Body of pancreas (tissue), 4 donors: Measurements from ENCODE around the gene MESP1. TPM values are rescaled to one million over a fixed set of nuclear protein-coding genes. Genes with fewer than 3 reads are reported as not detected.
A peak's percentile ranks its signal among the peaks of the same experiment; 100 is the strongest.

ENCODE experiments used
- ATAC-seq: fragments of 150-250 bp; one replicate; pipeline ENCODE4 v1.9.1; 2016
- DNase-seq, 4 donors: peaks; one replicate each; pipeline ENCODE4 v3.0.0-alpha.2; 2019
- H3K27ac ChIP-seq, 4 donors: fragments of 200-600 bp; sonication (generic); 1 replicate in 3 of 4; 2 replicates in 1 of 4; pipeline versions ENCODE4 v1.5.1 to v1.6.1; 2016 to 2019; ENCODE audit warnings: mild to moderate bottlenecking in 1 of 4, mixed read lengths in 1 of 4, moderate library complexity in 1 of 4
- H3K27me3 ChIP-seq, 2 donors: fragments of 200-600 bp; sonication (generic); one replicate each; pipeline ENCODE4 v1.6.0; 2016; ENCODE audit warnings: mild to moderate bottlenecking in 1 of 2
- H3K36me3 ChIP-seq, 2 donors: fragments of 200-600 bp; sonication (generic); replicated peaks in 1 of 2; 2 replicates each; pipeline ENCODE4 v1.5.1; 2016; ENCODE audit warnings: low read depth in 2 of 2; ENCODE audit not compliant: insufficient read depth in 1 of 2
- H3K4me1 ChIP-seq: fragments of 200-600 bp; sonication (generic); one replicate; pipeline ENCODE4 v1.6.0; 2016
- H3K4me3 ChIP-seq, 2 donors: fragments of 200-600 bp; sonication (generic); 1 replicate in 1 of 2; 2 replicates in 1 of 2; pipeline ENCODE4 v1.5.1; 2016 to 2019
- H3K9me3 ChIP-seq, 3 donors: fragments of 200-600 bp; sonication (generic); 1 replicate in 2 of 3; 2 replicates in 1 of 3; pipeline ENCODE4 v1.5.1; 2016
- CTCF ChIP-seq, 7 experiments: fragments of 450-650 bp in 4 of 7; fragments of 200-600 bp in 3 of 7; sonication (generic) in 3 of 7; IDR thresholded peaks; one replicate each; pipeline ENCODE4 v1.5.1; 2016 to 2019; ENCODE audit warnings: antibody characterized with exemption in 7 of 7
- POLR2A ChIP-seq, 3 donors: fragments of 450-650 bp; IDR thresholded peaks; one replicate each; pipeline ENCODE4 v1.6.1; 2016; ENCODE audit warnings: antibody characterized with exemption in 3 of 3, mild to moderate bottlenecking in 2 of 3
- whole genome bisulfite sequencing, 2 donors: methylation state at CpG; one replicate each; pipeline ENCODE4 v1.1.5; 2017; 5-methylcytosine and 5-hydroxymethylcytosine counted together
- intact Hi-C: fragments of 100-400 bp; cut with DNase I; formaldehyde crosslinking; loops from one replicate; pipeline ENCODE4 v1.15.1; 2023
- total RNA-seq, 2 donors: library from RNA; depleted of rRNA; stranded (reverse); fragments of >200 nt; gene quantifications; one replicate each; pipeline ENCODE4 v1.1.0, GENCODE V29; 2016

The MESP1 gene
- total RNA-seq, 2 donors from 2014 or later: 2.1 to 4.3 TPM

GRCh38 chr15:89735773-89736172 lies 15.3 kb downstream of the MESP1 start:
- H3K27me3 ChIP-seq: no peaks in the 10 kb centered on the region
- H3K36me3 ChIP-seq: no peaks in the 10 kb centered on the region
- H3K4me1 ChIP-seq: no peaks in the 10 kb centered on the region
- WGBS, 2 donors: 55 to 66% methylated on average over 4 of the region's 4 CpGs
- TF ChIP-seq CTCF (IDR thresholded peaks at IDR 0.05): no peak
- TF ChIP-seq POLR2A (IDR thresholded peaks at IDR 0.05): no peak
- intact Hi-C loops: no loop called here
- no peak overlapping the region for H3K4me3 ChIP-seq
- no peak overlapping the region for H3K27ac ChIP-seq
- DNase-seq: no peak
- no peaks in the 10 kb centered on the region for H3K9me3 ChIP-seq
- no peak for ATAC-seq

GRCh38 chr15:89732451-89733172 lies 18.4 kb downstream of the MESP1 start:
- Histone ChIP-seq H3K36me3 (no peaks in the 10 kb centered on the region), H3K4me3 (no peak overlapping the region), H3K27me3 (no peaks in the 10 kb centered on the region), H3K4me1 (no peaks in the 10 kb centered on the region), H3K27ac (no peak overlapping the region), H3K9me3 (no peaks in the 10 kb centered on the region)
- TF ChIP-seq CTCF (IDR thresholded peaks at IDR 0.05): no peak
- TF ChIP-seq POLR2A (IDR thresholded peaks at IDR 0.05): no peak
- intact Hi-C loops: no loop called here
- no peak for DNase-seq
- 68 to 69% methylated on average over 8 of the region's 8 CpGs for WGBS, 2 donors
- ATAC-seq: no peak

GRCh38 chr15:89731275-89731674 lies 19.8 kb downstream of the MESP1 start:
- intact Hi-C loops: no loop called here
- 89 to 92% methylated on average over 4 to 5 of the region's 5 CpGs for WGBS, 2 donors

GRCh38 chr15:89728254-89728653 lies 22.8 kb downstream of the MESP1 start:
- no peak for TF ChIP-seq POLR2A (IDR thresholded peaks at IDR 0.05)
- TF ChIP-seq CTCF (IDR thresholded peaks at IDR 0.05): no peak
- H3K27ac ChIP-seq: no peak overlapping the region
- H3K9me3 ChIP-seq: no peaks in the 10 kb centered on the region
- H3K4me1 ChIP-seq: no peaks in the 10 kb centered on the region
- WGBS, 2 donors: 61 to 74% methylated on average over 2 of the region's 2 CpGs
- no peaks in the 10 kb centered on the region for H3K27me3 ChIP-seq
- H3K4me3 ChIP-seq: no peak overlapping the region
- DNase-seq (peak in 1 of 4 donors; percentile 12), ATAC-seq (peak; percentile 18)
- H3K36me3 ChIP-seq: no peaks in the 10 kb centered on the region
- intact Hi-C loops: no loop called here

More at GRCh38 chr15:89731275-89731674, 19.8 kb downstream of the MESP1 start:
- Histone ChIP-seq H3K27ac (no peak overlapping the region), H3K4me3 (no peak overlapping the region), H3K9me3 (no peaks in the 10 kb centered on the region), H3K27me3 (no peaks in the 10 kb centered on the region), H3K36me3 (no peaks in the 10 kb centered on the region), H3K4me1 (no peaks in the 10 kb centered on the region)
- ATAC-seq (no peak), DNase-seq (no peak)
- TF ChIP-seq POLR2A (IDR thresholded peaks at IDR 0.05): no peak
- no peak for TF ChIP-seq CTCF (IDR thresholded peaks at IDR 0.05)

- intact Hi-C loops: no loop called here
- TF ChIP-seq POLR2A (IDR thresholded peaks at IDR 0.05) (no peak), CTCF (IDR thresholded peaks at IDR 0.05) (no peak)
- no peaks in the 10 kb centered on the region for H3K36me3 ChIP-seq
- H3K4me1 ChIP-seq: no peaks in the 10 kb centered on the region
- no peaks in the 10 kb centered on the region for H3K9me3 ChIP-seq
- WGBS, 2 donors: 88 to 90% methylated on average over 1 of the region's 1 CpG
- ATAC-seq: no peak
- no peak overlapping the region for H3K4me3 ChIP-seq
- H3K27ac ChIP-seq: no peak overlapping the region
- no peaks in the 10 kb centered on the region for H3K27me3 ChIP-seq
- no peak for DNase-seq
Measured at GRCh38 chr15:89725064-89725463, 26.0 kb downstream of the MESP1 start.
